GM13976 (cell line): ENCODE measurements around the gene DDX17.

Experiments used
- DNase-seq: peaks from one replicate; pipeline ENCODE4 v3.0.0; 2012; ENCODE audit warnings: low spot score
- CTCF ChIP-seq: IDR thresholded peaks from 2 replicates; pipeline ENCODE4 v1.5.1; 2012; ENCODE audit warnings: borderline replicate concordance, mild to moderate bottlenecking; ENCODE audit not compliant: insufficient read depth; ENCODE audit errors: extremely low read depth, missing control alignments, control extremely low read depth
- in situ Hi-C: fragments of 300-500 bp; cut with MboI; formaldehyde crosslinking; loops from one replicate; pipeline ENCODE4 v1.12.0; 2022; ENCODE audit warnings: low sequenced_read_pairs, mixed read lengths, inconsistent platforms; ENCODE audit not compliant: unreplicated experiment

Gene DDX17

GRCh38 chr22:38523479-38523878 lies 17.4 kb upstream of the DDX17 start:
- in situ Hi-C loops, result no loop called here
- no peak for TF ChIP-seq CTCF
- no peak for DNase-seq

- DNase-seq, result no peak
- no peak for TF ChIP-seq CTCF
- in situ Hi-C loops, result no loop called here
Measured at GRCh38 chr22:38523029-38523428, 16.9 kb upstream of the DDX17 start.

GRCh38 chr22:38519453-38520250 lies 13.5 kb upstream of the DDX17 start:
- no peak for TF ChIP-seq CTCF
- in situ Hi-C loops, result no loop called here
- DNase-seq, result no peak

GRCh38 chr22:38518620-38519019 lies 12.5 kb upstream of the DDX17 start:
- no peak for TF ChIP-seq CTCF
- DNase-seq, result no peak
- in situ Hi-C loops, result no loop called here

- peak; percentile 70 for TF ChIP-seq CTCF
- peak; percentile 58 for DNase-seq
- in situ Hi-C loops, result no loop called here
Measured at GRCh38 chr22:38513063-38513462, 7.0 kb upstream of the DDX17 start.

- in situ Hi-C loops, result no loop called here
Measured at GRCh38 chr22:38510416-38510970, 4.4 kb upstream of the DDX17 start.

More at GRCh38 chr22:38510416-38510970, 4.4 kb upstream of the DDX17 start:
- TF ChIP-seq CTCF, result no peak
- no peak for DNase-seq
